ENCODE measurements around the gene SSBP2.

Gene SSBP2

GRCh38 chr5:81398741-81399140 lies 352.2 kb downstream of the SSBP2 start:
- H3K9me3 ChIP-seq (ENCODE audit: control insufficient read depth in 2 of 2, low read length in 2 of 2): peaks cover 0 to 6% of the 10 kb centered on the region in 2 donors
- H3K27me3 ChIP-seq (ENCODE audit: control insufficient read depth in 2 of 2, insufficient read depth in 2 of 2, low read length in 2 of 2): peaks cover 10 to 15% of the 10 kb centered on the region in 2 donors
- no peak overlapping the region for H3K9ac ChIP-seq (ENCODE audit: low read depth in 1 of 2, low read length in 2 of 2)
- no peak overlapping the region for H3K27ac ChIP-seq (ENCODE audit: low read depth in 2 of 2, low read length in 2 of 2)
- no peaks in the 10 kb centered on the region for H3K4me1 ChIP-seq (ENCODE audit: control insufficient read depth in 2 of 2, insufficient read depth in 2 of 2, low read length in 2 of 2)
- H3K36me3 ChIP-seq (ENCODE audit: control insufficient read depth in 2 of 2, insufficient read depth in 2 of 2, low read length in 2 of 2): no peaks in the 10 kb centered on the region
- H3K4me3 ChIP-seq (ENCODE audit: low read length in 2 of 2): no peak overlapping the region

GRCh38 chr5:81397176-81397575 lies 353.7 kb downstream of the SSBP2 start:
- no peak overlapping the region for H3K27ac ChIP-seq (ENCODE audit: low read depth in 2 of 2, low read length in 2 of 2)
- H3K4me3 ChIP-seq (ENCODE audit: low read length in 2 of 2): no peak overlapping the region
- no peaks in the 10 kb centered on the region for H3K36me3 ChIP-seq (ENCODE audit: control insufficient read depth in 2 of 2, insufficient read depth in 2 of 2, low read length in 2 of 2)
- peaks cover 0 to 6% of the 10 kb centered on the region in 2 donors for H3K9me3 ChIP-seq (ENCODE audit: control insufficient read depth in 2 of 2, low read length in 2 of 2)
- peaks cover 13 to 19% of the 10 kb centered on the region in 2 donors for H3K27me3 ChIP-seq (ENCODE audit: control insufficient read depth in 2 of 2, insufficient read depth in 2 of 2, low read length in 2 of 2)
- no peak overlapping the region for H3K9ac ChIP-seq (ENCODE audit: low read depth in 1 of 2, low read length in 2 of 2)
- no peaks in the 10 kb centered on the region for H3K4me1 ChIP-seq (ENCODE audit: control insufficient read depth in 2 of 2, insufficient read depth in 2 of 2, low read length in 2 of 2)

GRCh38 chr5:81395262-81395661 lies 355.6 kb downstream of the SSBP2 start:
- Histone ChIP-seq H3K9ac (ENCODE audit: low read depth in 1 of 2, low read length in 2 of 2) (no peak overlapping the region), H3K36me3 (ENCODE audit: control insufficient read depth in 2 of 2, insufficient read depth in 2 of 2, low read length in 2 of 2) (no peaks in the 10 kb centered on the region), H3K4me1 (ENCODE audit: control insufficient read depth in 2 of 2, insufficient read depth in 2 of 2, low read length in 2 of 2) (no peaks in the 10 kb centered on the region), H3K27ac (ENCODE audit: low read depth in 2 of 2, low read length in 2 of 2) (no peak overlapping the region), H3K9me3 (ENCODE audit: control insufficient read depth in 2 of 2, low read length in 2 of 2) (peaks cover 0 to 6% of the 10 kb centered on the region in 2 donors), H3K4me3 (ENCODE audit: low read length in 2 of 2) (no peak overlapping the region), H3K27me3 (ENCODE audit: control insufficient read depth in 2 of 2, insufficient read depth in 2 of 2, low read length in 2 of 2) (peaks cover 14 to 19% of the 10 kb centered on the region in 2 donors)

DNA sequence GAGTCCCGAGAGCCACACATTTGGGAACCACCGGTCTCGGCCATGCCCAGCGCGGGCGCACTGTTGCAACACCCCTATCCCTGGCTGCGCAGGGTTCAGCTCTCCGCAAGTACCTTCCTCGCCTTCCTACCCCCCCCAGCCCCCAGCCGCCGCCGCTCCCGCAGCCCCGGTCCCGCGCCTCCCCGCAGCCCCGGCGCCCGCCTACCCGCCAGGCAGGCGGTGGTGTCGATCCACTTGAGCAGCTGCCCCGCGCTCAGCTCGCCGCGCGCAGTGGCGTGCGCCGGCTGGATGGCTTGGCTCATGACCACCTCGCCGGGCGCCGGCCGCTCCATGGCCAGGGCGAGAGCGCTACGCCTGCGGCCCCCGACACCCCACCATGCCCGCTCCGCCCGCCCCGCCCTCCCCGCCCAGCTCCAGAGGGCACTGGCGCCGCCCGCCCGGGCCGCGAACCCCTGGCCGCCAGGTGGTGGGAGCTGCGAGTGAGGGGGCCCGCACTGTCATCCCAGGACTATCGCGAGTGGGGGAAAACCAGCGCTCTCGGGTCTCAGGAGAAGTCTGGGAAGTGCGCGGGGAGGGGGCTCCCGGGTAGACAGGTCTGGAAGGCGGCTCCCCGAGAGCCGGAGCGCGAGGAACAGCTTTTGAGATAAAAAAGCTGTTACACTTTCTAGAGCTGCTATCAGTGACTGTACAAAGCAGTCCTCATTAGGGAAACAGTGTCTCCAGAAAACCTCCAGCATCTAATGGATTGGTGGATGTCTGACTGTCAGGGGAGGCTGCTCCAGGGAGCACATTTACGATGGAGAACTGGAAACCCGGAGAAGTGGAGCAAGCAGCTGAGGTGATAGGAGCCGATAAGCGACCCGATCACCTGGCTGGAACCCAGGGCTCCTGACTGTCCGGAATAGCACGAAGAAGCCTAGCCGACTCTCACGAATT lies 356.8 kb downstream of the SSBP2 start, which contains the start of gene ACOT12:
Gene ACOT12, minus strand, starts transcription at position 352 of the 936 bp plus-strand sequence. Its CDS starts 20 bp downstream, at position 332.
- Histone ChIP-seq H3K36me3 (ENCODE audit: control insufficient read depth in 2 of 2, insufficient read depth in 2 of 2, low read length in 2 of 2) (no peaks in the 10 kb centered on the region), H3K4me3 (ENCODE audit: low read length in 2 of 2) (peak within 1 kb of the TSS in 1 of 2 donors; percentile 22), H3K27me3 (ENCODE audit: control insufficient read depth in 2 of 2, insufficient read depth in 2 of 2, low read length in 2 of 2) (peaks cover 14 to 19% of the 10 kb centered on the region in 2 donors), H3K9ac (ENCODE audit: low read depth in 1 of 2, low read length in 2 of 2) (no peak within 1 kb of the TSS), H3K4me1 (ENCODE audit: control insufficient read depth in 2 of 2, insufficient read depth in 2 of 2, low read length in 2 of 2) (no peaks in the 10 kb centered on the region), H3K9me3 (ENCODE audit: control insufficient read depth in 2 of 2, low read length in 2 of 2) (peaks cover 0 to 6% of the 10 kb centered on the region in 2 donors), H3K27ac (ENCODE audit: low read depth in 2 of 2, low read length in 2 of 2) (no peak within 1 kb of the TSS)

DNA sequence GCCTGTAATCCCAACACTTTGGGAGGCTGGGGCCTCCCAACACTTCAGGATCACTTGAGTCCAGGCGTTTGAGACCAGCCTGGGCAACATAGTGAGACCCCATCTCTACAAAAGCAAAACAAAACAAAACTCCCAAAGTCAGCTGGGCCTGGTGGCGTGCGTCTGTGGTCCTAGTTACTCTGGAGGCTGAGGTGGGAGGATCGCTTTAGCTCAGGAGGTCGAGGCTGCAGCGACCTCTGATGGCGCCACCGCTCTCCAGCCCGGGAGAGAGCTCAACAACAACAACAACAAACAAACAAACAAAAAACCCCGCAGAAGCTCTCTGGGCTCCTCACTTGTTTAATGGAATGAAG lies 357.5 kb downstream of the SSBP2 start:
- Histone ChIP-seq H3K27me3 (ENCODE audit: control insufficient read depth in 2 of 2, insufficient read depth in 2 of 2, low read length in 2 of 2) (peaks cover 14 to 19% of the 10 kb centered on the region in 2 donors), H3K9ac (ENCODE audit: low read depth in 1 of 2, low read length in 2 of 2) (no peak overlapping the region)

GRCh38 chr5:81389025-81389424 lies 361.9 kb downstream of the SSBP2 start:
- H3K9ac ChIP-seq (ENCODE audit: low read depth in 1 of 2, low read length in 2 of 2): no peak overlapping the region
- H3K36me3 ChIP-seq (ENCODE audit: control insufficient read depth in 2 of 2, insufficient read depth in 2 of 2, low read length in 2 of 2): no peaks in the 10 kb centered on the region
- H3K4me1 ChIP-seq (ENCODE audit: control insufficient read depth in 2 of 2, insufficient read depth in 2 of 2, low read length in 2 of 2): no peaks in the 10 kb centered on the region
- no peaks in the 10 kb centered on the region for H3K9me3 ChIP-seq (ENCODE audit: control insufficient read depth in 2 of 2, low read length in 2 of 2)
- H3K4me3 ChIP-seq (ENCODE audit: low read length in 2 of 2): no peak overlapping the region
- H3K27me3 ChIP-seq (ENCODE audit: control insufficient read depth in 2 of 2, insufficient read depth in 2 of 2, low read length in 2 of 2): peaks cover 3 to 4% of the 10 kb centered on the region in 2 donors
- H3K27ac ChIP-seq (ENCODE audit: low read depth in 2 of 2, low read length in 2 of 2): no peak overlapping the region

More for the DNA sequence above, 357.5 kb downstream of the SSBP2 start:
- H3K36me3 ChIP-seq (ENCODE audit: control insufficient read depth in 2 of 2, insufficient read depth in 2 of 2, low read length in 2 of 2): no peaks in the 10 kb centered on the region
- no peak overlapping the region for H3K4me3 ChIP-seq (ENCODE audit: low read length in 2 of 2)
- no peaks in the 10 kb centered on the region for H3K4me1 ChIP-seq (ENCODE audit: control insufficient read depth in 2 of 2, insufficient read depth in 2 of 2, low read length in 2 of 2)
- peaks cover 0 to 6% of the 10 kb centered on the region in 2 donors for H3K9me3 ChIP-seq (ENCODE audit: control insufficient read depth in 2 of 2, low read length in 2 of 2)
- H3K27ac ChIP-seq (ENCODE audit: low read depth in 2 of 2, low read length in 2 of 2): no peak overlapping the region

DNA sequence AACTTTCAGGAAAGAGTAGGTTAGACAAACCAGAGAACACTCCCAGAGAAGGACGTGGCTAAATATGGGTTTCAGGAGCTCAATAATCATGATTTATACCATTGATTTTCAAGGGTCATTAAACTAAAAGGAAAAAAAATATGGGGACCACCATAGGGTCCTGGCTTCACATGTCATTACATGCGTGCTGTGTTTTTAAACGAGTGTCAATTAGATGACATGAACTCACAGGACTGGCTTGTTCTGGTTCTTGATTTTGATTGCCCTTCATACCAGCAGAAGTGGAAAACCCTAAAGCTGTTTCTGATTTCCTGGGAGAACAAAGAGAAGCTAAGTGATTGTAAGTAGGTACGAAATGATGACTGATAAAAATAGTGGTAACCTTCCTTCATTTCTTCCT lies 362.7 kb downstream of the SSBP2 start:
- H3K9me3 ChIP-seq (ENCODE audit: control insufficient read depth in 2 of 2, low read length in 2 of 2): no peaks in the 10 kb centered on the region
- no peaks in the 10 kb centered on the region for H3K4me1 ChIP-seq (ENCODE audit: control insufficient read depth in 2 of 2, insufficient read depth in 2 of 2, low read length in 2 of 2)
- no peak overlapping the region for H3K4me3 ChIP-seq (ENCODE audit: low read length in 2 of 2)
- H3K27me3 ChIP-seq (ENCODE audit: control insufficient read depth in 2 of 2, insufficient read depth in 2 of 2, low read length in 2 of 2): peaks cover 0 to 2% of the 10 kb centered on the region in 2 donors
- no peak overlapping the region for H3K9ac ChIP-seq (ENCODE audit: low read depth in 1 of 2, low read length in 2 of 2)
- no peaks in the 10 kb centered on the region for H3K36me3 ChIP-seq (ENCODE audit: control insufficient read depth in 2 of 2, insufficient read depth in 2 of 2, low read length in 2 of 2)
- no peak overlapping the region for H3K27ac ChIP-seq (ENCODE audit: low read depth in 2 of 2, low read length in 2 of 2)

GRCh38 chr5:81383867-81384266 lies 367.0 kb downstream of the SSBP2 start:
- H3K9me3 ChIP-seq (ENCODE audit: control insufficient read depth in 2 of 2, low read length in 2 of 2): no peaks in the 10 kb centered on the region
- H3K4me3 ChIP-seq (ENCODE audit: low read length in 2 of 2): no peak overlapping the region
- H3K4me1 ChIP-seq (ENCODE audit: control insufficient read depth in 2 of 2, insufficient read depth in 2 of 2, low read length in 2 of 2): no peaks in the 10 kb centered on the region
- no peak overlapping the region for H3K27ac ChIP-seq (ENCODE audit: low read depth in 2 of 2, low read length in 2 of 2)
- no peaks in the 10 kb centered on the region for H3K36me3 ChIP-seq (ENCODE audit: control insufficient read depth in 2 of 2, insufficient read depth in 2 of 2, low read length in 2 of 2)
- H3K9ac ChIP-seq (ENCODE audit: low read depth in 1 of 2, low read length in 2 of 2): no peak overlapping the region
- no peaks in the 10 kb centered on the region for H3K27me3 ChIP-seq (ENCODE audit: control insufficient read depth in 2 of 2, insufficient read depth in 2 of 2, low read length in 2 of 2)

DNA sequence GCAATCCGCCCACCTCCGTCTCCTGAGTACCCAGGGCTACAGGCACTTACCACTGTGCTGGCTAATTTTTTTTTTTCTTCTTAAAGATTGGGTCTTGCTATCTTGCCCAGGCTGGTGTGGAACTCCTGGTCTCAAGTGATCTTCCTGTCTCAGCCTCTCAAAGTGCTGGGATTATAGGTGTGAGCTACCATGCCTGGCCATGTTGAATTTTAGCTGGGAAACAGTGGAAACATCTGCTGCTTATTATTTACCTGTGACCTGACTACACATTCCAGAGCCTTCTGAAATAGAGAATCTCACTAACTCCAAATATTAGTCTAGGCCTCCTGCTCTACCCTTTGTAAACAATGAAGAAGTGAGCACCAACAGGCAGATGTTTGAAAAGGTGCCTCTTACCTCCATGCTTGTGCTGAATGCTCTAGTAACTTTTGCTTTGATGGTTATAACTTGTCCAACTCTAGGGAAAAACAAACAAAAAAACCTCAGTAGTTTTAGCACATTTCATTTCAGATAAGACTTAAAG lies 379.5 kb downstream of the SSBP2 start:
- Histone ChIP-seq H3K36me3 (ENCODE audit: control insufficient read depth in 2 of 2, insufficient read depth in 2 of 2, low read length in 2 of 2) (no peaks in the 10 kb centered on the region), H3K9me3 (ENCODE audit: control insufficient read depth in 2 of 2, low read length in 2 of 2) (no peaks in the 10 kb centered on the region), H3K9ac (ENCODE audit: low read depth in 1 of 2, low read length in 2 of 2) (no peak overlapping the region)

GRCh38 chr5:81370912-81371311 lies 380.0 kb downstream of the SSBP2 start:
- no peak overlapping the region for H3K9ac ChIP-seq (ENCODE audit: low read depth in 1 of 2, low read length in 2 of 2)
- no peaks in the 10 kb centered on the region for H3K9me3 ChIP-seq (ENCODE audit: control insufficient read depth in 2 of 2, low read length in 2 of 2)
- H3K27me3 ChIP-seq (ENCODE audit: control insufficient read depth in 2 of 2, insufficient read depth in 2 of 2, low read length in 2 of 2): peaks cover 0 to 2% of the 10 kb centered on the region in 2 donors
- no peaks in the 10 kb centered on the region for H3K4me1 ChIP-seq (ENCODE audit: control insufficient read depth in 2 of 2, insufficient read depth in 2 of 2, low read length in 2 of 2)
- no peak overlapping the region for H3K27ac ChIP-seq (ENCODE audit: low read depth in 2 of 2, low read length in 2 of 2)
- H3K4me3 ChIP-seq (ENCODE audit: low read length in 2 of 2): no peak overlapping the region
- no peaks in the 10 kb centered on the region for H3K36me3 ChIP-seq (ENCODE audit: control insufficient read depth in 2 of 2, insufficient read depth in 2 of 2, low read length in 2 of 2)

More for the DNA sequence above, 379.5 kb downstream of the SSBP2 start:
- no peak overlapping the region for H3K27ac ChIP-seq (ENCODE audit: low read depth in 2 of 2, low read length in 2 of 2)
- H3K27me3 ChIP-seq (ENCODE audit: control insufficient read depth in 2 of 2, insufficient read depth in 2 of 2, low read length in 2 of 2): peaks cover 0 to 2% of the 10 kb centered on the region in 2 donors
- no peak overlapping the region for H3K4me3 ChIP-seq (ENCODE audit: low read length in 2 of 2)
- no peaks in the 10 kb centered on the region for H3K4me1 ChIP-seq (ENCODE audit: control insufficient read depth in 2 of 2, insufficient read depth in 2 of 2, low read length in 2 of 2)
